ENCODE data around the gene GPR176. TPM values are rescaled to one million over a fixed set of nuclear protein-coding genes. Genes with fewer than 3 reads are reported as not detected.

GPR176 gene
- total RNA-seq, 2 experiments from 2014 or later = 0.57 TPM; not detected in 1

DNA sequence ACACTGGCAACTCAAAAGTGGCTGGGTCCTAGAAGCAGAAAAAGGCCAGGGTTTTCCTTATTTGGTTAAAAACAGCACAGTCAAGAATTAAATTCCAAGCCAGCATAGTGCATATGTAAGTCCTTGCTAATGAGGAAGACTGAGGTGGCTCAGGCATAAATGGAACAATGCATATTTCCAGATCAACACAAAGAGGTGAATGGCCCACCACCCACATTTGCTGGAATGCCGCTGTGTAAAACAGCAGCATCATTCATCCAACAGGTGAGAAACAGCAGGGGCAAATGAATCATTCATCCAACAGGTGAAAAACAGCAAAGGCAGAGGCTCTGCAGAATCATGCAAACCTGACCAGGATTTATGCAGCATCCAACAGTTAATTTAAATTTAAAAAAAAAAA lies 32.9 kb downstream of the GPR176 start:
- Histone ChIP-seq H3K4me3 (ENCODE audit: low read depth, low read length, poor library complexity, severe bottlenecking) (no peak overlapping the region), H3K79me2 (ENCODE audit: insufficient read depth, low read depth, low read length) (no peaks in the 10 kb centered on the region), H3K36me3 (ENCODE audit: insufficient read depth, low read length) (no peaks in the 10 kb centered on the region), H3K9me3 (ENCODE audit: low read length) (no peaks in the 10 kb centered on the region), H3K4me2 (ENCODE audit: low read length) (no peak overlapping the region), H2AFZ (ENCODE audit: low read length) (no peak overlapping the region), H4K20me1 (ENCODE audit: insufficient read depth, low read length) (no peaks in the 10 kb centered on the region), H3K27ac (ENCODE audit: low read depth, low read length, poor library complexity, severe bottlenecking) (no peak overlapping the region), H3K9me2 (ENCODE audit: insufficient read depth, low read length) (no peaks in the 10 kb centered on the region), H3K4me1 (ENCODE audit: insufficient read depth, low read length, poor library complexity, severe bottlenecking) (no peaks in the 10 kb centered on the region)
- TF ChIP-seq, protein P1, sequence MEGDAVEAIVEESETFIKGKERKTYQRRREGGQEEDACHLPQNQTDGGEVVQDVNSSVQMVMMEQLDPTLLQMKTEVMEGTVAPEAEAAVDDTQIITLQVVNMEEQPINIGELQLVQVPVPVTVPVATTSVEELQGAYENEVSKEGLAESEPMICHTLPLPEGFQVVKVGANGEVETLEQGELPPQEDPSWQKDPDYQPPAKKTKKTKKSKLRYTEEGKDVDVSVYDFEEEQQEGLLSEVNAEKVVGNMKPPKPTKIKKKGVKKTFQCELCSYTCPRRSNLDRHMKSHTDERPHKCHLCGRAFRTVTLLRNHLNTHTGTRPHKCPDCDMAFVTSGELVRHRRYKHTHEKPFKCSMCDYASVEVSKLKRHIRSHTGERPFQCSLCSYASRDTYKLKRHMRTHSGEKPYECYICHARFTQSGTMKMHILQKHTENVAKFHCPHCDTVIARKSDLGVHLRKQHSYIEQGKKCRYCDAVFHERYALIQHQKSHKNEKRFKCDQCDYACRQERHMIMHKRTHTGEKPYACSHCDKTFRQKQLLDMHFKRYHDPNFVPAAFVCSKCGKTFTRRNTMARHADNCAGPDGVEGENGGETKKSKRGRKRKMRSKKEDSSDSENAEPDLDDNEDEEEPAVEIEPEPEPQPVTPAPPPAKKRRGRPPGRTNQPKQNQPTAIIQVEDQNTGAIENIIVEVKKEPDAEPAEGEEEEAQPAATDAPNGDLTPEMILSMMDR (conservative IDR thresholded peaks at IDR 0.05; ENCODE audit: low read length) = no peak
- TF ChIP-seq EZH2phosphoT487 (IDR thresholded peaks at IDR 0.05; ENCODE audit: borderline replicate concordance, low read depth, low read length) = no peak
- POLR2A ChIA-PET = interaction anchor here (0.6 to 0.7 kb wide), 4 partner anchors 16 to 143 kb away, joined by 3 read pairs; no protein-coding TSS in a partner anchor
- CTCF ChIA-PET (ENCODE audit: unreplicated experiment) = no interaction called here
- intact Hi-C loops (cut with micrococcal nuclease; ENCODE audit: unreplicated experiment) = loop anchor here (5.0 to 10.0 kb wide), 2 partner anchors 148 to 385 kb away; partner anchors contain the start of gene SRP14
- DNase-seq (ENCODE audit: low spot score) = no peak
- BruUV-seq (replicated peaks) = no TSS peak

DNA sequence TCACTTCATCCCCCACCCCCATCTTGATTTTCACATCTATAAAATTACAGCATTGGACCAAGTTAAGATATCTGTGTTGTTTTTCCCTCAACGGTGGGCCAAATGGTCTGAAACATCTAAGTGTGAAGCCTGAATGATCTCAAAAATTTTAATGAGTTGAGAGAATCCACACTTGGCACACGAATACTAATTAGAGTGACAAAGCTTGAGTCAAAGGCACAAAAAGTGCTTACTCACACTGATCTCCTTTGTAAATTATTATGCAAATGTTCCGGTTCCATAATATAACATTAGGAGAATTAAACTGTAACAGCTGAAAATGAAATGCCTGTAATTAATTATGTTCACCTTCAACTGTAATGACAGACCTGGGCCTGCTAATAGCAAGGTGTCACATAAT lies 33.6 kb downstream of the GPR176 start:
- CTCF ChIA-PET (ENCODE audit: unreplicated experiment) = no interaction called here
- Histone ChIP-seq H3K4me2 (ENCODE audit: low read length) (no peak overlapping the region), H3K4me3 (ENCODE audit: low read depth, low read length, poor library complexity, severe bottlenecking) (no peak overlapping the region), H3K27ac (ENCODE audit: low read depth, low read length, poor library complexity, severe bottlenecking) (no peak overlapping the region), H4K20me1 (ENCODE audit: insufficient read depth, low read length) (no peaks in the 10 kb centered on the region), H3K4me1 (ENCODE audit: insufficient read depth, low read length, poor library complexity, severe bottlenecking) (no peaks in the 10 kb centered on the region), H3K9me2 (ENCODE audit: insufficient read depth, low read length) (no peaks in the 10 kb centered on the region), H3K36me3 (ENCODE audit: insufficient read depth, low read length) (no peaks in the 10 kb centered on the region), H3K9me3 (ENCODE audit: low read length) (no peaks in the 10 kb centered on the region), H3K79me2 (ENCODE audit: insufficient read depth, low read depth, low read length) (no peaks in the 10 kb centered on the region), H2AFZ (ENCODE audit: low read length) (no peak overlapping the region)
- no TSS peak for BruUV-seq (replicated peaks)
- intact Hi-C loops (cut with micrococcal nuclease; ENCODE audit: unreplicated experiment) = loop anchor here (5.0 to 10.0 kb wide), 2 partner anchors 148 to 386 kb away; partner anchors contain the start of gene SRP14
- POLR2A ChIA-PET = no interaction called here
- no peak for TF ChIP-seq EZH2phosphoT487 (IDR thresholded peaks at IDR 0.05; ENCODE audit: borderline replicate concordance, low read depth, low read length)
- TF ChIP-seq, protein P1 (conservative IDR thresholded peaks at IDR 0.05; ENCODE audit: low read length) = no peak
- no peak for DNase-seq (ENCODE audit: low spot score)

DNA sequence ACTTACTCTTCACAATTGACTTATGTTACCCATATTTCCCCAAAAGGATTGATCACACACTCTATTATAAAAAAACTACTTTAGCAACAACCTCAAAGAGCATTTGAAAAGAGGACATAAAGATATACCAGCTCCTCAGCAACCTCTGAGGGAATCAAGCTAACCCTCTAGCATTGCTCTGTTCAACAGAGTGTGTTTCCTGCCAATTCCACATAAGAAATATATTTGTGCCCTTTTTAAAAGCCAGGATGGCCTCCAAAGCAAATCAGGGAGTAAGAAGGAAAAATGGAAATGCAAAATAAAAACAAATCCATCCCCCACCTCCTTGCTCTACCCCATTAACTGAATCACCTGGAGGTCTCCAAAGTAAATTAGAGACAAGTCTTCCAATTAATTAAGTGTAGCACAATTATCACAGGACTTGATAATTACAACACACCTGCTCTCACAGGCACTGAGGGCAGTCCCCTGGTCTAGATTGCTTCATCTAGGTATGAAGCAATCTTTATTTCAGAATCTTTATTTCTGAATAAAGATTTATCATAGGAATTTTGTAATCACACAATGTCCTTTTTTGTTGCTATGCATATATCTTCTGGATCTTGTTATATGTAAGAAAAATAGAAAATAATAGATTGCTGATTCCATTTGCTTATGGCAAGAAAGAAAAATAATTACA lies 34.8 kb downstream of the GPR176 start:
- no peak for DNase-seq (ENCODE audit: low spot score)
- Histone ChIP-seq H3K79me2 (ENCODE audit: insufficient read depth, low read depth, low read length) (no peaks in the 10 kb centered on the region), H2AFZ (ENCODE audit: low read length) (no peak overlapping the region), H4K20me1 (ENCODE audit: insufficient read depth, low read length) (no peaks in the 10 kb centered on the region), H3K4me2 (ENCODE audit: low read length) (no peak overlapping the region), H3K4me1 (ENCODE audit: insufficient read depth, low read length, poor library complexity, severe bottlenecking) (no peaks in the 10 kb centered on the region), H3K36me3 (ENCODE audit: insufficient read depth, low read length) (no peaks in the 10 kb centered on the region), H3K9me2 (ENCODE audit: insufficient read depth, low read length) (no peaks in the 10 kb centered on the region), H3K9me3 (ENCODE audit: low read length) (no peaks in the 10 kb centered on the region), H3K27ac (ENCODE audit: low read depth, low read length, poor library complexity, severe bottlenecking) (no peak overlapping the region), H3K4me3 (ENCODE audit: low read depth, low read length, poor library complexity, severe bottlenecking) (no peak overlapping the region)
- POLR2A ChIA-PET = interaction anchor here (0.6 to 1.1 kb wide), 3 partner anchors 11 to 119 kb away, joined by 3 read pairs; no protein-coding TSS in a partner anchor
- TF ChIP-seq EZH2phosphoT487 (IDR thresholded peaks at IDR 0.05; ENCODE audit: borderline replicate concordance, low read depth, low read length) = no peak
- TF ChIP-seq, protein P1 (conservative IDR thresholded peaks at IDR 0.05; ENCODE audit: low read length) = no peak
- intact Hi-C loops (cut with micrococcal nuclease; ENCODE audit: unreplicated experiment) = loop anchor here (5.0 to 10.0 kb wide), 2 partner anchors 150 to 387 kb away; partner anchors contain the start of gene SRP14
- CTCF ChIA-PET (ENCODE audit: unreplicated experiment) = no interaction called here
- no TSS peak for BruUV-seq (replicated peaks)

Measured in OCI-LY7 (cell line).